Upper lobe of left lung (tissue), 4 donors: Measurements from ENCODE around the gene CGRRF1.

ENCODE experiments used
- CTCF ChIP-seq, 6 experiments: fragments of 450-650 bp in 4 of 6; fragments of 200-600 bp in 2 of 6; sonication (generic) in 2 of 6; IDR thresholded peaks; one replicate each; pipeline ENCODE4 v1.5.1; 2016 to 2019; ENCODE audit warnings: antibody characterized with exemption in 6 of 6
- EP300 ChIP-seq, 4 donors: sonication (generic); formaldehyde crosslinking; IDR thresholded peaks; one replicate each; pipeline ENCODE4 v1.5.1; 2017; ENCODE audit warnings: antibody characterized with exemption in 4 of 4, control low read depth in 2 of 4

GRCh38 chr14:54489318-54489683, 20.4 kb upstream of the CGRRF1 start:
- no peak for TF ChIP-seq CTCF (IDR thresholded peaks at IDR 0.05)
- TF ChIP-seq EP300 (IDR thresholded peaks at IDR 0.05): no peak
